MM.1S (cell line): ENCODE data around the gene KRTAP5-5.

ENCODE experiments used
- CTCF ChIP-seq: fragments of 300-600 bp; sonication (generic); IDR thresholded peaks from 2 replicates; pipeline ENCODE4 v1.5.1; 2016; ENCODE audit warnings: antibody characterized with exemption, low read length, mixed read lengths
- EZH2 ChIP-seq: fragments of 300-600 bp; sonication (generic); optimal IDR thresholded peaks from 2 replicates; pipeline ENCODE3; 2017; ENCODE audit warnings: low read depth, mild to moderate bottlenecking, antibody characterized with exemption, low read length, mixed read lengths
- EZH2phosphoT487 ChIP-seq: fragments of 300-600 bp; sonication (generic); IDR thresholded peaks from 2 replicates; pipeline ENCODE4 v1.6.1; 2018; ENCODE audit warnings: antibody characterized with exemption, low read length

DNA sequence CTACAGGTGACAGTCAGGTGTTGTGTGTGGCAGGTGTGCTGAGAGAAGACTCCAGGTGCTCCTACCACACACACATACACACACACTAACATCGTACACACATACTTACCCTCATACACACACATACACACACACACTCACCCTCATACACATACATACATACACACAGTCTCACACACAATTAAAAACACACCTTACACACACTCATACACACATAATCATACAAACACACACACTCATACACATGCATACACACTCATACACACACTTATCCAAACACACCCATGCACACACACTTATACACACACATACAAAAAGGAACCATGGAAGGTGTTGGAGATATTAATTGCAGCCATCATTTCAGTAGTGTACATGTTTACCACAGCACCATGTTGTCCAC, 25.9 kb upstream of the KRTAP5-5 start:
- TF ChIP-seq EZH2 (no peak), CTCF (no peak), EZH2phosphoT487 (no peak)
